ENCODE measurements around the gene AKAP7. TPM values are rescaled to one million over a fixed set of nuclear protein-coding genes. Genes with fewer than 3 reads are reported as not detected.

AKAP7 gene
- total and polyA plus RNA-seq, 2 experiments from 2014 or later, result 9.1 to 11.9 TPM

- Histone ChIP-seq H3K36me3 (no peaks in the 10 kb centered on the region), H3K4me3 (no peak overlapping the region), H3K9me3 (ENCODE audit: low read depth) (no peaks in the 10 kb centered on the region), H3K4me1 (ENCODE audit: low read depth) (no peaks in the 10 kb centered on the region), H3K27ac (no peak overlapping the region), H3K27me3 (no peaks in the 10 kb centered on the region)
- peak in 1 of 2 donors; percentile 33 for DNase-seq (ENCODE audit: low read depth in 1 of 2, low spot score in 1 of 2)
- no peak for TF ChIP-seq CTCF (IDR thresholded peaks at IDR 0.05; ENCODE audit: low read depth, low read length)
Measured at GRCh38 chr6:131231103-131231502, 95.8 kb downstream of the AKAP7 start.

DNA sequence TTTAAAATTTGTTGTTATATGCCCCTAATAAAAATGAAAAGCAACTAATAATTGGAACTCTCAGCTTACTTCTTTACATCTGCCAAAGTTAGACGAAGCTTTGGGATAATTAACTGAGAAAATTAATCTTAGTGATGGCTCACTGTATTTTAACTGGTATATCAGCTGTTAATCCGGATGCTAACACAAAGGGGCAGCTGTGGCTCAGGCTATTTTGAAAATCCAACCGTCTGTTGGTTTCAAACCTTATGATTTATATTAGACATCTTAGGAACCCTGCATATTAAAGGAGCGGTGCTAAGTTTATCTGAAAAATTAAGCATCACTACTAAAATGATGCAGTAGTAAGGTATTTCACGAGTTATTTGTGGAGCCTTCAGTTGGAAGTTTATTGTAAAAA is 96.6 kb downstream of the AKAP7 start:
- TF ChIP-seq CTCF (IDR thresholded peaks at IDR 0.05; ENCODE audit: low read depth, low read length), result no peak
- Histone ChIP-seq H3K36me3 (no peaks in the 10 kb centered on the region), H3K4me1 (ENCODE audit: low read depth) (no peaks in the 10 kb centered on the region), H3K27ac (no peak overlapping the region), H3K27me3 (no peaks in the 10 kb centered on the region), H3K9me3 (ENCODE audit: low read depth) (no peaks in the 10 kb centered on the region), H3K4me3 (no peak overlapping the region)
- DNase-seq (ENCODE audit: low read depth in 1 of 2, low spot score in 1 of 2), result no peak

DNA sequence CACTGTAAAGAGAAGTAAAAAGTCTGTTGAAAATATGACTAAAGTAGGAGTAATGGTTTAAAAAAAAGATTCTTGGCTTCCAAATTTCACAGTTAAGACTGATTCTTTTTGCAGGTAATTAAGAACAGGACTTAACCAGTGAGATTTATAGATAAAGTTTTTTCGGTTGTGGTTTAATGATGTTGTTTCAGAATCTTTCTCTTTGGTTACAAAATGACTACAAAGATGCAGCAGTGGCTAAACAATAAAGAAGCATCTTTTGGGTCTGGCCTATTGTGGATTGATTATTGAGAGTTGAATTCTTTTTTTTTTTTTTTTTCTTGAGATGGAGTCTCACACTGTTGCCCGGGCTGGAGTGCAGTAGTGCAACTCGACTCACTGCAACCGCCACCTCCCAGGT is 109.7 kb downstream of the AKAP7 start:
- Histone ChIP-seq H3K4me1 (ENCODE audit: low read depth) (peaks cover 9% of the 10 kb centered on the region), H3K27ac (no peak overlapping the region), H3K4me3 (no peak overlapping the region), H3K27me3 (no peaks in the 10 kb centered on the region), H3K36me3 (no peaks in the 10 kb centered on the region), H3K9me3 (ENCODE audit: low read depth) (no peaks in the 10 kb centered on the region)
- no peak for DNase-seq (ENCODE audit: low read depth in 1 of 2, low spot score in 1 of 2)
- no peak for TF ChIP-seq CTCF (IDR thresholded peaks at IDR 0.05; ENCODE audit: low read depth, low read length)

DNA sequence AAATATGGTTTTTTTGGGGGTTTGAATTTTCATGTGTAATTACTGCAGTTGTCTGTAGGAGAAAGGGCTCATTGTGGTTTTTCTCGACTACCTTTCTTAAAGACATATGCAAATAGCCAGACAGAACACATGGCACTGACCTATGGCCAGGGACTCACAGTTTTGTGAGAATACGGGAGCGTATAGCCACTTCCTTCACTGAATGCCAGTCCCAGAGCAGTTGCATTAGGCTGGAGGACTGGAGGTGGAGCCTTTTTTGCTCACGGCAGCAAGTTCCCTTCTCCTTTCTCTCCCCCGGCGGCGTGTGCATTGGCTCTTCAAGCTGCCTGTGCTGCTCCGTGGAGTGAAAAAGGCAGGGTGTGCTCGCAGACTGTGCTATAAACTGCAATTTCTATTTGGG is 114.9 kb downstream of the AKAP7 start:
- peak; percentile 81 for DNase-seq (ENCODE audit: low read depth in 1 of 2, low spot score in 1 of 2)
- no peaks in the 10 kb centered on the region for H3K36me3 ChIP-seq
- TF ChIP-seq CTCF (IDR thresholded peaks at IDR 0.05; ENCODE audit: low read depth, low read length), result no peak
- H3K4me3 ChIP-seq, result peak overlapping the region; percentile 25
- peaks cover 22% of the 10 kb centered on the region for H3K4me1 ChIP-seq (ENCODE audit: low read depth)
- H3K27me3 ChIP-seq, result no peaks in the 10 kb centered on the region
- H3K9me3 ChIP-seq (ENCODE audit: low read depth), result no peaks in the 10 kb centered on the region
- H3K27ac ChIP-seq, result peak overlapping the region; percentile 61

DNA sequence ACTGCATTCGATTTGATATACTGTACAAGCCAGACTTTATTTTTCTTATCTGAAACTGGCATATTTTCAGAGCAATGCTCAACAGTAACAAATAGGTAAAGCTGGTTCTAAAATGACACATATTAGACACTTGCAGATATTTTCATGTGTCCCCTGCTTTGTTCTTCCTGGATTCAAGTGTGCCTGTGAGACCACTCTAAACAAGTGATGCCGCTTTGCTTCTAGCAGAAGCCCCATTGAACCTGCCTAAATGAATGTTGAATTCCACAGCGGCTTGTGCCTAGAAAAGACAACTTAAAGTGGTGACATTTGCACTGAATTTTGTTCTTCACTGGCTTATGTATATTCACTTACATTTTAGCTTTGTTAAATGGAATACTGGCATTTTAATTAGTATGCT is 115.7 kb downstream of the AKAP7 start:
- H3K27me3 ChIP-seq, result no peaks in the 10 kb centered on the region
- H3K36me3 ChIP-seq, result no peaks in the 10 kb centered on the region
- H3K27ac ChIP-seq, result peak overlapping the region; percentile 61
- TF ChIP-seq CTCF (IDR thresholded peaks at IDR 0.05; ENCODE audit: low read depth, low read length), result no peak
- peaks cover 24% of the 10 kb centered on the region for H3K4me1 ChIP-seq (ENCODE audit: low read depth)
- H3K9me3 ChIP-seq (ENCODE audit: low read depth), result no peaks in the 10 kb centered on the region
- peak overlapping the region; percentile 25 for H3K4me3 ChIP-seq
- peak in 1 of 2 donors; percentile 46 for DNase-seq (ENCODE audit: low read depth in 1 of 2, low spot score in 1 of 2)
